Measurements from ENCODE around the gene TBC1D22A. TPM values are rescaled to one million over a fixed set of nuclear protein-coding genes. Genes with fewer than 3 reads are reported as not detected.

The TBC1D22A gene
- total and polyA plus RNA-seq, 9 donors = 12.5 to 25.6 (median 18.5) TPM

DNA sequence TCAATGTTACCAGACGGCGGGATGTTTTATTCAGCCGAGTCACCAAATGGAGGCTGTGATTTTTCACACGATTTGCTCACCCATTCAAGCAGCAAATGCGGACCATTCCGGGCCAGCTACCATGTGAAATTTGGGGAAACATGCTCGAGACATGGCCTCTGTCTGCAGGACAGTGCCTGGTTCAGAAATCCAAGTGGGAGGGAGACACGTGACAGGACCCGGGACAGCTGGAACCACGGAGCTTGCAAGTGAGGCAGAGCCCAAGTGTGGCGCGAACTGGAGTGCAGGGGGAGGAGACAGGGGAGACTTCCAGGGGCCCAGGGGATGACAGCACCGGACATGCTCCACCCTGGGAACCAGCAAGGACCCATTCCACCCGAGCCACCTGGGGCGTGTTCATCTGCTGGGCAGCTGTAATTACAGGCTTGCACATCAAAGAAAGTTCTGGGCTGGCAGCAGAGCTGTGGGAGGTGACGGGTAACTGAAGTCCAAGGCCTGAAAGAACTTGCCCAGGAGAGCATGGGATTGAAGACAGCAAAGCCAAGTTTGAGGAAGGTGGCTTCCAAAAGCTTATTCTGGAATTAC, 40.9 kb upstream of the TBC1D22A start:
- H3K9me3 ChIP-seq = no peaks in the 10 kb centered on the region
- TF ChIP-seq EP300 (IDR thresholded peaks at IDR 0.05) = no peak
- TF ChIP-seq POLR2A (IDR thresholded peaks at IDR 0.05) = no peak
- no peak for TF ChIP-seq CTCF (IDR thresholded peaks at IDR 0.05)
- H3K4me3 ChIP-seq = no peak overlapping the region
- intact Hi-C loops (cut with DNase I) = no loop called here
- WGBS, 3 donors = 78 to 80% (median 79%) methylated on average over 16 of the region's 16 CpGs
- no peak for DNase-seq
- H3K27me3 ChIP-seq = no peaks in the 10 kb centered on the region
- H3K4me1 ChIP-seq (ENCODE audit: insufficient read depth) = peaks cover 4% of the 10 kb centered on the region
- H3K36me3 ChIP-seq = no peaks in the 10 kb centered on the region
- no peak overlapping the region for H3K27ac ChIP-seq

DNA sequence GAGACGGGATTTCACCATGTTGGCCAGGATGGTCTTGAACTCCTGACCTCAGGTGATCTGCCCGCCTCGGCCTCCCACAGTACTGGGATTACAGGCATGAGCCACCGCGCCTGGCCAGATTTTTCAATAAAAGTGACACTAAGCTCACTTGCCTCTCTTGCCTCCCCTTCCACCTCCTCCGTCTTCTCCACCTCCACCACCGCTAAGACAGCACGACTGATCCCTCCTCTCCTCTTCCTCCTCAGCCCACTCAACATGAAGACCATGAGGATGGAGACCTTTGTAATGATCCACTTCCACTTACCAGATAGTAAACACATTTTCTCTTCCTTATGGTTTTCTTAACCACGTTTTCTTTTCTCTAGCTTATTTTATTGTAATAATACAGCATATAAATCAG, 38.6 kb upstream of the TBC1D22A start:
- no peak for TF ChIP-seq CTCF (IDR thresholded peaks at IDR 0.05)
- TF ChIP-seq POLR2A (IDR thresholded peaks at IDR 0.05) = no peak
- TF ChIP-seq EP300 (IDR thresholded peaks at IDR 0.05) = no peak
- H3K27ac ChIP-seq = no peak overlapping the region
- WGBS, 3 donors = 91 to 95% (median 92%) methylated on average over 9 of the region's 9 CpGs
- no peak for DNase-seq
- H3K9me3 ChIP-seq = no peaks in the 10 kb centered on the region
- H3K27me3 ChIP-seq = no peaks in the 10 kb centered on the region
- no peaks in the 10 kb centered on the region for H3K36me3 ChIP-seq
- intact Hi-C loops (cut with DNase I) = no loop called here
- H3K4me1 ChIP-seq (ENCODE audit: insufficient read depth) = peaks cover 4% of the 10 kb centered on the region
- H3K4me3 ChIP-seq = no peak overlapping the region

DNA sequence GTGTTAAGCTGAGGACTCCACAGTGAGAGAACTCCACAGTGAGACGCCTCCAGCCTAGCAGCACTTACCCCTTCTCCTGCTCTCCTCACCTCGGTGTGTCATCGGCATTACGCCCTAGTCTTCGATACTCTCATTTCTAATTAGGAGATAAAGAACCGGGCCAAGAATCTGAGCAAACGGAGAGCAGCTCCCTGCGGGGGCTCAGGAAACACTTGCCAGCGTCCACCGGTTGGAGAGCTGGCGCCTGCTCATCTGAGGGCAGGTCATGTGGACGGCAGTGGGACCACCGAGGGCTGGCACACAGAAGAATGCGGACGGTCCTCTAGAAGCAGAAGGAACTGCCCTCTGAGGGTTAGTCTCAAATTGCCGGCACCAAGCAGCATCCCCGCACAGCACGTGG, 37.4 kb upstream of the TBC1D22A start:
- WGBS, 3 donors = 86 to 89% (median 89%) methylated on average over 18 of the region's 18 CpGs
- Histone ChIP-seq H3K27me3 (no peaks in the 10 kb centered on the region), H3K27ac (no peak overlapping the region), H3K4me1 (ENCODE audit: insufficient read depth) (peaks cover 4% of the 10 kb centered on the region), H3K9me3 (no peaks in the 10 kb centered on the region), H3K36me3 (no peaks in the 10 kb centered on the region), H3K4me3 (no peak overlapping the region)
- DNase-seq = no peak
- TF ChIP-seq POLR2A (IDR thresholded peaks at IDR 0.05) (no peak), EP300 (IDR thresholded peaks at IDR 0.05) (no peak), CTCF (IDR thresholded peaks at IDR 0.05) (no peak)
- intact Hi-C loops (cut with DNase I) = no loop called here

DNA sequence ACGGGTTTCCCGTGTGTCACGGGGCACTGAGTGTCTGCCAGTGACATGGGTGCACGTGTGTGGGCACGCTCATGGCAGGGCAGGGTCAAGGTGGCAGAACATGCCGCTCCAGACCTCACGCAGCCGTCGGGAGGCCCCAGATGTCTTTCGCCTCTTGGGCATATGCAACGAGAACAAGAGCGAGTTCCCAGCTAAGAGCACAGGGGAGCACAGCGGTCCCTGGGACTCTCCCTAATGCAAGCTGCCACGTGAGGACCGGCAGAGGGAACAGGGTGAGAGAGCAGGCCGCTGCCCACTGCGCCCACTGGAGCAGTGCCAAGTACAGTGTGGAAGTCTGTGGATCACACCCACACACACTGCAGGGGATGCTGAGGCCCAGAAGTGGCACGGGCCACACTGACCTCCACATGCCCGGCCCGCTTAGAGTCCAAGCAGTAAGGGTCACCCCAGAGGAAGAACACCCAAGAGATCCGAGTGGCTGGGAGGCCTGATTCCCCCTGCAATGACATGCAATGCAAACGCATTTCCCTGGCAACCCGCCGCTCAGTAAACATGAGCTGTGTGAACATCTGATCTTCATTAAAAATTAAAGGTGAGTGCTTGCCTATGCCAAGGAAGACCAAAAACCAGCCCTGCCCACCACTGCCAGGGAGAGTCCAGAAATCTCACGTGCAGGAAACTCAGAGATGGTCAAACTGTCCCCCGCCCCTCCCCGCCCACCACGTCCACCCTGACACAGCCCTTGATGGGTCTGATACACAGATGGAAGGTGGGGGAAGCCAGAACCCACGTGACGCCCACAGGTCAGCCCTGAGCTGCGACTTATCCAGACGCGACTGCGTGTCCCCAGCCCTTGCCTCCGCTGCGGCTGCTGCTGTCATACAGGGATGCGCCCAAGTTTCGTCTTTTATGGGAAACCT, 36.1 kb upstream of the TBC1D22A start:
- Histone ChIP-seq H3K27ac (no peak overlapping the region), H3K9me3 (no peaks in the 10 kb centered on the region), H3K27me3 (no peaks in the 10 kb centered on the region), H3K36me3 (no peaks in the 10 kb centered on the region), H3K4me1 (ENCODE audit: insufficient read depth) (peaks cover 9% of the 10 kb centered on the region), H3K4me3 (no peak overlapping the region)
- intact Hi-C loops (cut with DNase I) = no loop called here
- DNase-seq = no peak
- TF ChIP-seq POLR2A (IDR thresholded peaks at IDR 0.05) (no peak), CTCF (IDR thresholded peaks at IDR 0.05) (no peak), EP300 (IDR thresholded peaks at IDR 0.05) (no peak)
- 70 to 80% (median 73%) methylated on average over 37 to 38 of the region's 38 CpGs for WGBS, 3 donors

Data from ovary (tissue), 9 donors.